ENCODE results near the gene ZDHHC11B. TPM values are rescaled to one million over a fixed set of nuclear protein-coding genes. Genes with fewer than 3 reads are reported as not detected.
"Not testable (repeated sequence)": the region's sequence is repeated elsewhere in the genome, so short reads cannot be mapped to it uniquely, and the experiment has no call there.

The ZDHHC11B gene
- total RNA-seq, 1 donor from 2014 or later = 18.8 TPM

DNA sequence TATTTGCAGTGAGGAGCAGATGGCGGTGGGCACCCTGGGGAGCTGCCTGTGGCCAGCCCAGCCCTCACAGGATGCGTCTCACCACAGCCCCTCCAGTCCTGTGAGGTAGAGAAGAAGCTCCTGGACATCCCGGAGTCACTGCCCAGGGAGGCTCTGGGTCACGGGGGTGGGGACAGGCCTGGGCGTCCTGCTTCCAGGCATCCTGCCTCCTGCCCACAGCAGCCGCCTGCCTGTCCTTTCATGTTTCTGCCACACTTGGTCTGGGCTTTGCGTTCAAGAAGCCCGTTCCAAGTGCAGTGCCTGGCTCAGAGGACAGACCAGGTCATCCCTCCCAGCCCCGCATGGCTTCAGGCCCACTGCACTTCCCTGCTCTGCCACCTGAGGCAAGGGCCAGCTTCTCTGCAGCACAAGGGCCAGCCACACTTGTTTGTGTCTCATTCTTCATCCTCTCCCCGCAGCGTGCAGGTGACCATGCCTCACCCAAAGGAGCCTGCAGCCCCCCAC is 38.2 kb downstream of the ZDHHC11B start:
- DNase-seq (no peak), ATAC-seq (ENCODE audit: poor library complexity) (peak; percentile 86)
- intact Hi-C loops (cut with DNase I) = no loop called here

DNA sequence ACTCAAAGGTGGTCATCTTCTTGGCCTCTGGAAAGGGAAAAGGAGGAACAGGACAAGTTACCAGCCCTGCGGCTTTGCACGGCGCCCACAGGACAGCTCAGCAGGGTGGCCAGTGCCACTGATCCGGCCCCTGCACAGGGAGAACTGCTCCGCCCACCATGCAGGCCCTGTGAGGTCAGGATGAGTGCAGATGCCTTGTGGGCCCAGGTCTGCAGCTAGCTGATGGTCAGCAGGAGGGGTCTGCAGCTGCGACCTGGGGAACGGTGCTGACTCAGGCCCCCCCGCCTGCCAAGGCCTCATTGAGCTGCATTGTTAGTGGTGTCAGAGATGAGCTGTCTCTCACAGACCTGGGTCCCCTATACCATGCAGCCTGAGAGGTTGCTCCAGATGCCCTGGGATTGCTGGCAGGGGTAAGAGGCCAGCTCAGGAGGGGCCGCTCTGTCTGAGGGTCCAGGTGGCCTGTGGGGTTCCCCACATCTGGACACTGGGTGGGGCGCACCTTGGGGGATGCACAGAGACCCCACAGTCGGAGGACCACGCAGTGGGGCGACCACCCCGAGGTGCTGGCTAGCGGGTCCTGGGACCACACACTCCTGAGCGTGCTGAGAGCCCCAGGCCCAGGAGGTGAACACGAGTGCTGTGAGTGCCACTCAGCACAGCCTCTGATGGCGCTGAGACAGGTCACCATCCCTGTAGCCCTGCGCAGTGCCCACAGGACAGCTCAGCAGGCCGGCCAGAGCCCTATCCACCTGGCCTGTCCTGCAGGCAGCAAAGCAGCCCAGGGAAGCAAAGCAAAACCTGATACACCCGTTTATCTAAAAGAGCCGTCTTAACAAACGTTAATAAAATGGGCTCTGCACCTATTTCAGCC is 39.0 kb downstream of the ZDHHC11B start:
- peak; percentile 28 for ATAC-seq (ENCODE audit: poor library complexity)
- intact Hi-C loops (cut with DNase I); DNase-seq: not testable (repeated sequence)

DNA sequence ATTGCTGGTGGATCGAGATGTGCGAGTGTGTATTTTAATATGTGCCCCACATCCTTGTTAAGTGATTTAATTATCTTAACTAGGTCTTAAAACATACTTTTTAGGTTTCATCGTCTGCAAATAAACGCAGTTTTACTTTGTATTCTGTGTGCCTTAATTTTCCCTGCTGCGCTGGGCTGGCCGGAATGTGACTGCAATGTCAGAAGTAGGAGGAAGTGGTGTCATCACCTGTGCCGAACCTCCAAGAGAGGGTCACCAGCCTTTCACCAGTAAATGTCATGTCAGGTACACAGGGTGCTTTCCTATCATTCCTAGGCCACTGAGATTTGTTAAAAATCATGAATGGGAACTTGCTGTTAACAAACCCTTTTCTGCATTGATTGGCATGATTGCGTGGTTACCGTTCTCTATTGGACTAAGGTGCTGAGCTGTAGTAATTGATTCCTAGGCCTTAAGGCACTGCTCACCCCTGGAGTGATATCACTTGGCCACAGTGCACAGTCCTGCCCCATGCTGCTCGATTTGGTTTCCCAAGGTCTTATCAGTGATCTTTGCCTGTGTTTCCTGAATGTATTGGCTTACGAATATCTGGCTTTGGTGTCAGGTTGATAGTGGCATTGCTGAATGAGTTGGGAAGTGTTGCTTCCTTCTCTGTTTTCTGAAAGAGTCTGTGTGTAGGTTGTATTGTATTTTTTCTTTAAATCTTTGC is 40.7 kb downstream of the ZDHHC11B start:
- intact Hi-C loops (cut with DNase I); ATAC-seq (ENCODE audit: poor library complexity); DNase-seq: not testable (repeated sequence)

DNA sequence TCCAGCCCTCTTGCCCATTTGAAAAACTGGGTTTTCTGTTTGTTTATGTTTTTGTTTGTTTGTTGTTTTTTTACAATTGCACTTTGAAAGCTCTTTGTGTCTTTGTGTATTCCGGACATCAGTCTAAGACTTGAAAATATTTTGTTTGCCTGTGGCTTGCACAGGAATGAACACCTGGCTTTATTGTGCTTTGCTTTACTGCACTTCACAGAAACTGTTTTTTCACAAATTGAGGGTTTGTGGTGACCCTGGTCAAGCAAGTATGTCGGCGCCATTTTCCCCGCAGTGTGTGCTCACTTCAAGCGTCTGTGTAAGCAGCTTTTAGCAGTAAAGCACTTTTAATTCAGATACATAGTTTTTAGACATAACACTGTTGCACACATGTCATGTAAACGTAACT is 42.3 kb downstream of the ZDHHC11B start:
- intact Hi-C loops (cut with DNase I); ATAC-seq (ENCODE audit: poor library complexity); DNase-seq: not testable (repeated sequence)

DNA sequence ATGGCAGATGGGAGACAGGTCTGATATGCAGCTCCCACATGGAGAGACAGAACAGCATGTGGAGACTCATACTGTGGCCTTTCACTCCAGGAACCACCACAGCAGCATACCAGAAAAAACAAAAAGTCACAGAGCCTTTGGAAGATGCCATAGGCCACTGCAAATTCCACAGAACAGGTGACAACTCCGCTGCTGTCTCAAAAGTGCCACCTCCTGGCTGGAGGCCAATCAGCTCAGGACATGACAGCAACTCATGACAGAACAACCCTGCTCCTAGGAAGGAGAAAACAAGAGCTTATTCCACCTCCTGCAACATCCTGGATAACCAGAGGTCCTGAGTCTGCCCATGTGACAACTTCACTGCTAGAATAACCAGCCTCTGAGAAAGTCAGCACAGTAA is 50.4 kb downstream of the ZDHHC11B start:
- ATAC-seq (ENCODE audit: poor library complexity); DNase-seq; intact Hi-C loops (cut with DNase I): not testable (repeated sequence)

DNA sequence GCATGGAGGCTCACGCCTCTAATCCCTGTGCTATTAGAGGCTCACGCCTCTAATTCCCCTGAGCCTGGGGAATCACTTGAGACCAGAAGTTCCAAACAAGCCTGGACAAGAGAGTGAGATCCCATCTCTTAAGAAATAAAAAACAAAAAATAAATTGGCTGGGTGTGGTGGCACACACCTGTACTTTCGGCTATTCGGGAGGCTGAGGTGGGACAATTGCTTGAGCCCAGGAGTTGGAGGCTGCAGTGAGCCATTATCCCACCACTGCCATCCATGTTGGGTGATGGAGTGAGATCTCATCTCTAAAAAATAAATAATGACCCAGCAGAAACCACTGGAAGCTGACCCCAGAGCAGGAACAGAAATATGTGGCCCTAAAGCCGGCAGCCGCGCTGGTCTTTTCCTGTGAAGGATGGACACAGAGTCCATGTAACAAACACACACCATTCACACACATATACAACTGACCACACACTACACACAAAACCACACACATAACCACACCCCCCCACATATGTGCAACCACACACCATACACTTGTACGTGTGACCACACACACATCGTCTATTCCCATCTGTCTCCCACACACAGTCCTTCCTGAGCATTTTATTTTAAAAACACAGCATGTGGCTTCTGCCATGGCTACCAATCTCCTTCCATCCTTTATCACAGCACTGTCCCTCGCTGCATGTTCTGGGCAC is 51.6 kb downstream of the ZDHHC11B start:
- DNase-seq; ATAC-seq (ENCODE audit: poor library complexity); intact Hi-C loops (cut with DNase I): not testable (repeated sequence)

DNA sequence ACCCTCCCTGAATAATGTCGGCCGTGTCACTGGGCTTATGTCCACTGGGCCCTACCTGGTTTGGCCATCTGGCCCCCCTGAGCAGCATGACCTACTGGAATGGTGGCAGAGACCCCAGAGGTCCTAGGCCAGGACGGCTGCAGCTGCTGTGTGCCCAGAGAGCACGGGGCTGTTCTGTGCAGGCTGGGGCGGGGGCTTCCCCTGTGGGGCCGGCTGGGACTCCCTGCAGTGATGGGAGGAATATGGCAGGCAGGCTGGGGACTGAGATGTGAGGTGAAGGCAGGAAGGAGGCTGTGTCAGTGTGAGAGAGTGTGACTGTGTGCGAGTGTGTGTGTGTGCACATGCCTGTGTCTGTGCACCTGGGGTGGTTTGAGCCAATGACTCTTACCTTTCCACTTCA is 55.3 kb downstream of the ZDHHC11B start:
- intact Hi-C loops (cut with DNase I); ATAC-seq (ENCODE audit: poor library complexity); DNase-seq: not testable (repeated sequence)

DNA sequence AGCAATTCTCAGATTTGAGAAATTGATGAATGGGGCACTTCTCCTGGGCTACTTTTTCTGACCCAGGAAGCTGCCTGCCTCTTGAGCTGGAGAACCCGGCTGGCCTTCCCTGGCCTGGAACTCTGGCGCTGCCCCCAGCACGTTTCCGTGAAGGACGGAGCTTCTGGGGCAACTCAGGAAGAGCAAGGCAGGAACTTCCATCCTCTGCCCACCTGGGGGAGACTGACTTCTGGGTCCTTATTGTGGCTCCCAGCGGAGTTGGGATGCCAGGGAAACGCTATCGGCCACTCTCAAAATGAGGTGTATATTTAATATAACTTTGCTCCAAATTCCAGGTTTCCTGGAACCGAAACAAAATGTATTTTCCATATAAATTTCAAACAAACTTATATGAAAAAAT is 57.4 kb downstream of the ZDHHC11B start:
- DNase-seq; intact Hi-C loops (cut with DNase I); ATAC-seq (ENCODE audit: poor library complexity): not testable (repeated sequence)

DNA sequence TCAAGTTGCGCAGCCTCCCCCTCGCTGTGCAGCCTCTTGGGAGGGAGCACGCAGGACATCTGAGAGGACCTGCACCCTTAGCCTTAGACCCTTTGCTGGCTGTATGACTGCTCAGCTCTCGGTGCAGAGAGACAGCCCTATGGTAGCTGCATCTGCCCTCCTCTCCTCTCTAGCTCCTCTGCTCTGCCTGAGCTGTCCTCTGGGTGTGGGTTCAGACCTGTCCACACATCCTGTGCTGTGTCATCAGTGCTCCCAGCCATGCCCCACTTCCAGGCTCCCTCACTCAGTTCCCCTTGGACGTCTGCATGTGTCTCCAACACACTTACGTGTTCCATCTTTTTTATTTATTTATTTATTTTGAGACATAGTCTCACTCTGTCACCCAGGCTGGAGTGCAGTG is 60.7 kb downstream of the ZDHHC11B start:
- DNase-seq; intact Hi-C loops (cut with DNase I): not testable (repeated sequence)
- peak; percentile 18 for ATAC-seq (ENCODE audit: poor library complexity)

DNA sequence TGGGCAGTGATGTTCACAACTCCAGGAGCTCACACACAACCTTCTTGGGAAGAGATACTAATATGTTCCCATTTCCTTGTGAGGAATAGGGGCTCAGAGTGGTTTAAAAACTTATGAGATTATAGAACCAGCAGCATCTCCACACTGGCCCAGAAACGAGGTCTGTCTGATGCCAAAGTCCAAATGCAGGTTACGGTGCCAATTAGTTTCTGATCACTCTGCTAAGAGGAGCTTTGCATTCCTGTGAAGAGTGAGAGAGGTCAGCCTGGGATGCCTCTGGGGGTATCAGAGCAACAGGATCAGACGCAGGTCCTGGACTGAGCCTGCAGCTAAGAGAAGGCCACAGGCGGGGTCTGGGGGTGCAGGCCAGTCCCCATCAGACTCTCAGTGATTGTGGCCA is 61.2 kb downstream of the ZDHHC11B start:
- ATAC-seq (ENCODE audit: poor library complexity) = not testable (repeated sequence)

DNA sequence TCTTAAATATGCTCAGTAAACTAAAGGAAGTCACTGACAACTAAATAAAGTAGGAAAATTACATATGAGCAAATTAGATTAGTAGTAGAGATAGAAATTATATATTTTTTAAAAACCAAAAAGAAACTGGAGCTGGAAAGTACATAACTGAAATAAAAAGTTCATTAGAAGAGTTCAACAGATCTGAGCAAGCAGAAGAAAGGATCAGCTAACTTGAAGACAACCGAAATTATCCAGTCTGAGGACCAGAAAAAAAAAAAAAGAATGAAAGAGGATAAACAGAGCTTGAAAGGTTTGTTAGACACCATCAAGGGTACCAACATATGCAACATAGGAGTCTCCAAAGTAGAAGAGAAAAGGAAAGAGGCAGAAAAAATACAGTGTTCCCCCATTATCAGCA is 65.2 kb downstream of the ZDHHC11B start:
- ATAC-seq (ENCODE audit: poor library complexity); intact Hi-C loops (cut with DNase I); DNase-seq: not testable (repeated sequence)

More for the DNA sequence above, 61.2 kb downstream of the ZDHHC11B start:
- DNase-seq; intact Hi-C loops (cut with DNase I): not testable (repeated sequence)

DNA sequence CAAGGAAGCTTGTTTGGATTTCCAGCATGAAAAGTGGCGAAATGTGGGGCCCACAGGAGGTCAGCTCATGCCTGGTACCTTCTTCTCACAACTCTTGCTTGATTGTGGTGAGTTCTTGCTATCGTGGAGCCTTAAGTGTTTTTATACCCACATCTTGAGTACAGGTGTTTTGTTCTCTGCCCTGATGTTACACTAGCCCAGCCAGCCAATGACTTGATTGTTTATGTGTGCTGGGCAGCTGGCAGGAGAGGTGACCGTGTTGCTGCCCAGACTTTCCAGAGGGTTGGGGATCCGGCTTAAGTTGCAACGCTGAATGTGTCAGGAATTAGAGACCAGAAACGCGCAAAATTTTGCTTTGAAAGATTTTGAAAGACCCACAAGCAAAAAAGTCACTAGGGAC is 67.4 kb downstream of the ZDHHC11B start:
- DNase-seq (no peak), ATAC-seq (ENCODE audit: poor library complexity) (no peak)
- intact Hi-C loops (cut with DNase I) = no loop called here

DNA sequence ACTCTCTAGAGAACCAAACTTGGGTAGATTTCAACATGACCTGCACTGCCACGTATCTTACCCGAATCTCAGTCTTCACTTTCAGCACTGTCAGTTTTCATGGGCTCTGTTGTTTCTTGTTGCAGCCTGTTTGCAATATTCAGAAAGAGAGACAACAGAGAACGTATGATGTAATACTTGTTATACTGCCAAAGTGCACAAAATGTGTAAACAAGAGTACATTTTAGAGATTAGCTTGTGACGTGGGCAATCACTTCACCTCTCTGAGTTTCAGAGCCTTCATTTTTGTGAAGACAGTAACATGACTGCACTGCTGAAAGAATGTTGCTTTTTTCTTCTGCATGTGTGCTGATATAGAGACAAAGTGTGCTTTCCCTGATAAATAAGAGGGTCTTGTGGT is 67.8 kb downstream of the ZDHHC11B start:
- DNase-seq; intact Hi-C loops (cut with DNase I): not testable (repeated sequence)
- ATAC-seq (ENCODE audit: poor library complexity) = peak; percentile 56

DNA sequence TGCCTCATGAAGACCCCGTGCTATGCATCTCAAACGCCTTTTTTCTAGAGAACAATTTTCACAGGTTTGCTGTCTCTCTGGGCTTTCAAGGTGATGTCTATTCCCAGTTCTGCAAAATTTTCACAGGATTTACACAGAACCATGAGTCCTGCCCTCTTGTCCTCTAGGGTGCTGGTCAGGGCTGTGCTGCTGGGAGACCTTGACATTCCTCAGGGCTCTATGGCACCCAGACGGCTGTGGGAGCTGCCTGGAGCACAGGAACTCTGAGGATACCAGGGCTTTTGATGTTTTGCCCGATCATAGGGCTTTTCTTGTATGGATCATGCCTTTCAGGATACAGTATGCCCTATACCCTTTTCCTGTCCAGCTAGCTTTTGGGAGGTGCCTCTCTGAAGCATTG is 68.9 kb downstream of the ZDHHC11B start:
- ATAC-seq (ENCODE audit: poor library complexity) = not testable (repeated sequence)

DNA sequence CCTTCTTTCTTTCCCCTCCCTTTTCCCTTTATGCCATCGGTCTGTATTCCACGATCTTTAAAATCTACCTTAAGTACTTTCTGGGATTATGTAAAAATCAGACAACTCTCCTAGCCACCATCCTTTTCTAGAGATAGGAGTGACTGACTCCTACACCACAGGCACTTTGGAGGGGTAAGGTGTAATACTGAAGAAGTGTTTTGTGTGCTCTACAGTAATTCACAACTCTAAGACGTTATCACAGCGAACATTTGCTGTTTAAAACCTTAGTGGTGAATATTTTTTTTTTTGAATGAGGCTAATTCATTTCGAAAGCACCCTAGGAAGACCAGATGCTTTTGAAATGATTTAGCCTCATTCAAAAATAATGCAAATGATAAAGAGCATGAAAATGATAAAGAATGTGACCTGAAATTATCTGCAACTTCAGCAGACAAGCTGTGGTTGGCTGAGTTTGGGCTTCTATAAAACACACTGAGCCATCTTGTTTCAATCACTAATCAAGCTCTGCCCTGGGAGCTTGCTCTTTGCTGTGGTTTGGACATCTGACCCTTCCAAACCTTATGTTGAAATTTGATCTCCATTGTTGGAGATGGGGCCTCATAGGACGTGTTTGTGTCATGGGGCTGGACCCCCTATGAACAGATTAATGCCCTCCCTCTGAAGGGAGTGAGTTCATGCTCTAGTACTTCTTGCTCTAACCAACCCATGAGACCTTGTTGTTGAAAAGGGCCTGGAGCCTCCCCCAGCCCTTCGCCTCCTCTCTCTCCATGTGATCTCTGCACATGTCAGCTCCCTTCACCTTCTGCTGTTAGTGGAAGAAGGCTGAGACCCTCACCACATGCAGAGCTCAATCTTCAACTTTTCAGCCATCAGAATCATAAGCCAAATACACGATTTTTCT is 70.1 kb downstream of the ZDHHC11B start:
- DNase-seq; ATAC-seq (ENCODE audit: poor library complexity); intact Hi-C loops (cut with DNase I): not testable (repeated sequence)

More for the DNA sequence above, 68.9 kb downstream of the ZDHHC11B start:
- intact Hi-C loops (cut with DNase I); DNase-seq: not testable (repeated sequence)

DNA sequence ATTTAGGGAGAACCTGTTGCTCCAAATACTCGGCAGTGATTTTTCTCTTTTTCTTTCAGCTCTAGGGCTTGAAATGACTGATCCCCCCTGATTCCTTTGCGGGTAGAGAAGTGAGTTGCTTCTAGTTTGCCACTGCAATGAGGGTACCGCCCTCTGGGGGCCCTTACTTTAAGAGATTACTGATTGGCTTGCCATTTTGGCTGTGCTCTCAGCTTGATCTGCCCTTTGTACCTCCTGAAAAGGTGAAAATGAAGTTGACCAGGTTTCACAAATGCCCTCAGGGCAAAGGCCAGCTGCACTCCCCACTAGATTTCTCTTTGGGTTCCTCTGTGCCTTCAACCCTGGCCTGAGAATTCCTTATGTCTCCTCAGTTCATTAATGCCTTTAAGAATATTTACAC is 70.8 kb downstream of the ZDHHC11B start:
- ATAC-seq (ENCODE audit: poor library complexity); intact Hi-C loops (cut with DNase I); DNase-seq: not testable (repeated sequence)

DNA sequence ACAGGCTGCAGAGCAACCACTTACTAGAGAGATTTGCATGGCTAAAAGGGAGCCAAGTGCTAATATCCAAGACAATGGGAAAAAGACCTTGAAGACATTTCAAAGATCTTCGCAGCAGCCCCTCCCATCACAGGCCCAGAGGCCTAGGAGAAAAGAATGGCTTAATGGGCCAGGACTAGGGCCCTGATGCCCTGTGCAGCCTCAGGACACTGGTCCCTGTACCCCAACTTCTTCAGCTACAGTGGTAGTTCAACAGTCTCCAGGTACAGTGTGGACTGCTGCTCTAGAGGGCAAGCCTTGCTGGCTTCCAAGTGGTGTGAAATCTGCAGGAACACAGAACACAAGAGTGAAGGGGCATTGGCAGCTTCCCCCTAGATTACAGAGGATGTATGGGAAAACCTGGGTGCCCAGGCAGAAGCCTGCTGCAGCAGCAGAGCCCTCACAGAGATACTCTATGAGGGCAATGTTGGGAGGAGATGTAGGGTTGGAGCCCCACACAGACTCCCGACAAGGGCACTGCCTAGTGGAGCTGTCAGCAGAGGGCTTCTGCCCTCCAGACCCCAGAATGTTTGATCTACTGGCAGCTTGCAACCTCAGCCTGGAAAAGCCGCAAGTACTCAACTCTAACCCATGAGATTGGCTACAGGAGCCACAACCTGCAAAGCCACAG is 75.5 kb downstream of the ZDHHC11B start:
- peak; percentile 31 for ATAC-seq (ENCODE audit: poor library complexity)

More for the DNA sequence above, 75.5 kb downstream of the ZDHHC11B start:
- DNase-seq; intact Hi-C loops (cut with DNase I): not testable (repeated sequence)

Data from Right ventricle myocardium superior (tissue), 1 donor.